C4-2B (cell line): ENCODE data around the gene TRNT1.
A peak's percentile ranks its signal among the peaks of the same experiment; 100 is the strongest.

ENCODE experiments used
- H3K27ac ChIP-seq: fragments of 450-650 bp; 2 replicates; pipeline ENCODE4 v1.5.1; 2017
- ZFX ChIP-seq: fragments of 450-650 bp; IDR thresholded peaks from 2 replicates; pipeline ENCODE4 v1.6.1; 2017
- TF ChIP-seq, protein P1 (sequence below): fragments of 450-650 bp; conservative IDR thresholded peaks from 2 replicates; pipeline ENCODE4 v1.5.1; 2017; ENCODE audit warnings: mild to moderate bottlenecking

Gene TRNT1

DNA sequence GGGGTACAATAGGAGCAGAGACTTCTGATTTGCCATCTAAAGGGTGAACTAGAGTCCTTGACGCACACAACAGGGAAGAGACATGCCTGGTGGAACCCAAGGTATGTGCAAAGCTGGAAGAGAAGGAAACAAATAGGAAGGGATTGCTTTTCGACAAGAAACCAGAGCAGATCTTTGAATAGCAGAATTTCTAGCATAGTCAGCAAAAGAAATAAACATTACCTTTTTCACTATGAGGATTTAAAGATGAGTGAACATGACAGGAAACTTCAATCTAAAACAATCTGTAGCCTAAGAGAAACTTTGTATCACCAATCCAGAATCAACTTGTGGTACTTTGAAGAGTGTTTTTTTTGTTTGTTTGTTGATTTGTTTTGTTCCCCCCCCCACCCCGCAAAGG lies 21.5 kb upstream of the TRNT1 start:
- no peak overlapping the region for H3K27ac ChIP-seq
- no peak for TF ChIP-seq ZFX
- TF ChIP-seq, protein P1, sequence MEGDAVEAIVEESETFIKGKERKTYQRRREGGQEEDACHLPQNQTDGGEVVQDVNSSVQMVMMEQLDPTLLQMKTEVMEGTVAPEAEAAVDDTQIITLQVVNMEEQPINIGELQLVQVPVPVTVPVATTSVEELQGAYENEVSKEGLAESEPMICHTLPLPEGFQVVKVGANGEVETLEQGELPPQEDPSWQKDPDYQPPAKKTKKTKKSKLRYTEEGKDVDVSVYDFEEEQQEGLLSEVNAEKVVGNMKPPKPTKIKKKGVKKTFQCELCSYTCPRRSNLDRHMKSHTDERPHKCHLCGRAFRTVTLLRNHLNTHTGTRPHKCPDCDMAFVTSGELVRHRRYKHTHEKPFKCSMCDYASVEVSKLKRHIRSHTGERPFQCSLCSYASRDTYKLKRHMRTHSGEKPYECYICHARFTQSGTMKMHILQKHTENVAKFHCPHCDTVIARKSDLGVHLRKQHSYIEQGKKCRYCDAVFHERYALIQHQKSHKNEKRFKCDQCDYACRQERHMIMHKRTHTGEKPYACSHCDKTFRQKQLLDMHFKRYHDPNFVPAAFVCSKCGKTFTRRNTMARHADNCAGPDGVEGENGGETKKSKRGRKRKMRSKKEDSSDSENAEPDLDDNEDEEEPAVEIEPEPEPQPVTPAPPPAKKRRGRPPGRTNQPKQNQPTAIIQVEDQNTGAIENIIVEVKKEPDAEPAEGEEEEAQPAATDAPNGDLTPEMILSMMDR = no peak

DNA sequence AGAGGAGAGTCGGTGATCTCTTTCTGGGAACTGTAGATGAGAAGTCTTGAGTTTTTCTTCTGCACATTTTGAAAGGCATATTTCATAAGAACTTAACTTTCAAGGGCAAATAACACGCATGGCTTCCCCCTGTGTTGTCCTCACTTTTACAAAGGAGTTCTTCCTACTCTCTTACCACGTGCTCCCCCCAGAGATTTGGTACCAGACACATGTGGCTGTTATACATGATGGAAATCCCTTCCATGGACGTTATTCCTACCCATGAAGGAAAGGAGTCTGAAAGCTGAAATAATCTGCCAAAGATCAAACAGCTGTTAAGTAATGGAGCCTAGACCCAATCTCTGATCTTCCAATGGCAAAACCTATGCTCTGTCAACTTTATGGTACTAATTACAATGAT lies 20.9 kb upstream of the TRNT1 start:
- TF ChIP-seq ZFX = no peak
- TF ChIP-seq, protein P1 = no peak
- no peak overlapping the region for H3K27ac ChIP-seq

DNA sequence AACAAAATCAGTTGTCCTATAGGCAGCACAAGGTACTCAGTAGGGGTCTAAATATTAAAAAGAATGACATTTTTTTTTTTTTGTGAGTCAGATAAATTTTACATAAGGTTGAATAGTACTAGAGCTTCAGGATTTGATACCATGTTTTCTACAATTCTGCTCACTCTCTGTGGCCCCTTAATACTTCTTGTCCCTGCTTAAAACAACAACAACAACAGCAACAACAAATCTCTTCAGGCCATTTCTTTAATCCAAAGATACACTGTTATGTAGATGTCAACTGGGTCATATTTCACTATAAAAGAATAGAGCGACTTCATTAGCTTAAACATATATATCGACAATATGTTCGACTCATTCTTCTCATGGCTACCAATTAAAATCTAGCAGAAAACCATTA lies 19.6 kb upstream of the TRNT1 start:
- H3K27ac ChIP-seq = no peak overlapping the region
- TF ChIP-seq ZFX = no peak
- TF ChIP-seq, protein P1 = no peak

DNA sequence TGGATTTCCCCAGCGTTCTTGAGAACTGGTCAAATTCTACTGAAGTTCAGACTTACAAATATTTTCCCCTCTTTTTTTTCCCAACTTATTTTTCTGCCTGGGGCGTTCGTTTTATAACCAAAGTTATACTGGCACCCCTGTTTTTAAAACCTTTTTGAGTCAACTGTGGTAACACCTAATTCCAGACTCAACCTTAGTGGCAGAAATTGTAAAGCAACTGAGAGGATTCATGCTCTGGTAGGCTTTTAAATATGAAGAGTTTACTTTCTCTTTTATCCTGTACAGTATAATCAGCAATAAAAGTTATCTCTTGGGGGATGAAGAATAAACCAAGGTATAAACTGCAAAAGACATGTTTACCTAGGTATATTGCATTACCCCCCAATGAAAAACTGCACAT lies 18.9 kb upstream of the TRNT1 start:
- H3K27ac ChIP-seq = no peak overlapping the region
- TF ChIP-seq, protein P1 = no peak
- TF ChIP-seq ZFX = no peak

DNA sequence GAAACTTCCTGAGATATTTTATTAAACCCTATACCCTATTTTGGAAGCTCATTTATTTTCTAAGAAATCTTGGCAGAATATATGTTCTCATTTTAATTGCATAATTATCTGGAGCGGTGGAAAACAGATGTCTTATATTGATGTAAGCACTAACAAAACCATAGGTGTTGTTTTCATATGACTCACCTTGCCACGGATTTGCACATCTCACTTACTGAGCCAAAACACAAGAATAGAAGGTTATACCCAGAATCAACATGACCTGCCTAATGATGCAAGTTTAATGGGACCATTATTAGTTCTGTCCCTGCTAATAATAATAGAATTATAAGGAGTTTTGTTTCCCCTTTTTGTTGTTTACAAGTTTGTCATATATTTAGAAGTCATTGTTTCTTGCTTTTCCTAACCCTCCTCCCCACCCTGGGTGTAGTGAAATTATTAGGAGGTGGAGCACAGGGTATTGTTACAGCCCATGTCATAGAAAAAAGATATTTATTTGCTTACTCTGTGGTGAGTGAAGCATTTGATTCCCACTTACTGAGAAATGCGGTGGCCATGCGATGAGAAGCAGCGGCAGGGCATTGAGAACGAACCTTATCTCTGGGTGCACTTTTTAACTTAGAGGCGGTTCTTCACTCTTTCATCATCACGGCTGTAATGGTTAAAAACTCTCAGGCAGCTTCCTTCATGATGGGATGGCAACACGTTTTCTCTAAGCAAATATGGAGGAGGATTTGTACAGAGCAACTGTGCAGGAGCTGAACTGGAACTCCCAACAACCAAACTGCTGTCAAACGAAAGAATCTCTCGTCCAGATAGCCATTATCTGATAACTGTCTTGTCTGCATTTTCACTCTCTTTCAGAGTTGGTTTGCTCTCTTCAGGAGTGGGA lies 17.1 kb upstream of the TRNT1 start:
- TF ChIP-seq, protein P1 = no peak
- no peak for TF ChIP-seq ZFX
- no peak overlapping the region for H3K27ac ChIP-seq

DNA sequence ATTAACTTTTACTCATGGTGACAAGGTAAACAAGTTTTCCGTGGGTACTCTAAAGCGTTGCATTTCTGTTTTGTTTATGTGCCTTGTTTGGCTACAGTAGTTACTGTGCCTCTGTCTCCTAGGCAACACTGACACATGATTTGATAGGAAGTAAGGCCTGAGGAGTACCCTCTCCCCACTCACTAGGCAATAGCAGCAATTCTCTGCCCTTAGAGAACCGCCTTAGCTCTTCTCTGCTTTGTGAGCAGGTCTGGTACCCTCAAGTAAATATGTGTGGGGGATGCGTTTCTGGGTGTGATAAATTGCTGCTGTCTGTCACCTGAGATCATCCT lies 16.5 kb upstream of the TRNT1 start, which contains the start of gene IL5RA:
Gene IL5RA (minus strand): TSS at position 76 of the 332 bp plus-strand sequence. CDS start 5,390 bp downstream, outside the sequence.
- H3K27ac ChIP-seq = peak within 1 kb of the TSS; percentile 46

More for the DNA sequence above, 16.5 kb upstream of the TRNT1 start, which contains the start of gene IL5RA:
- TF ChIP-seq, protein P1 = no peak
- no peak for TF ChIP-seq ZFX
